Activated CD8-positive, alpha-beta memory T cell treated with anti-CD3 and anti-CD28 coated beads for 1 hour (primary cell): ENCODE data around the gene FOXN4.

Experiments
- DNase-seq, 2 donors: peaks; one replicate each; pipeline ENCODE4 v3.0.0-alpha.2; 2020; ENCODE audit warnings: low read depth in 1 of 2; ENCODE audit errors: extremely low read depth in 1 of 2

The FOXN4 gene

GRCh38 chr12:109305547-109305946 is 3.5 kb downstream of the FOXN4 start:
- DNase-seq: no peak

- DNase-seq: no peak
These were observed 4.6 kb downstream of the FOXN4 start for GRCh38 chr12:109304485-109304884.

- DNase-seq: no peak
These were observed 6.3 kb downstream of the FOXN4 start for GRCh38 chr12:109302770-109303169.

GRCh38 chr12:109302358-109302757 is 6.7 kb downstream of the FOXN4 start:
- no peak for DNase-seq

GRCh38 chr12:109301643-109302168 is 7.4 kb downstream of the FOXN4 start:
- no peak for DNase-seq

- no peak for DNase-seq
These were observed 9.2 kb downstream of the FOXN4 start for GRCh38 chr12:109299849-109300248.

- DNase-seq: no peak
These were observed 12.7 kb downstream of the FOXN4 start for GRCh38 chr12:109296431-109296830.

- DNase-seq: no peak
These were observed 13.2 kb downstream of the FOXN4 start for GRCh38 chr12:109295764-109296425.

- no peak for DNase-seq
These were observed 14.7 kb downstream of the FOXN4 start for GRCh38 chr12:109294286-109294796.

- no peak for DNase-seq
These were observed 16.0 kb downstream of the FOXN4 start for GRCh38 chr12:109293106-109293505.

GRCh38 chr12:109292342-109292711 is 16.8 kb downstream of the FOXN4 start:
- DNase-seq: no peak

GRCh38 chr12:109291521-109292341 is 17.4 kb downstream of the FOXN4 start:
- DNase-seq: no peak

- no peak for DNase-seq
These were observed 18.0 kb downstream of the FOXN4 start for GRCh38 chr12:109291117-109291516.

GRCh38 chr12:109290061-109290460 is 19.0 kb downstream of the FOXN4 start:
- no peak for DNase-seq

- no peak for DNase-seq
These were observed 19.5 kb downstream of the FOXN4 start for GRCh38 chr12:109289551-109289950.

GRCh38 chr12:109289004-109289403 is 20.1 kb downstream of the FOXN4 start:
- no peak for DNase-seq

GRCh38 chr12:109288571-109288970 is 20.5 kb downstream of the FOXN4 start:
- DNase-seq: no peak

GRCh38 chr12:109287811-109288469 is 21.1 kb downstream of the FOXN4 start:
- DNase-seq: no peak

GRCh38 chr12:109287181-109287580 is 21.9 kb downstream of the FOXN4 start:
- DNase-seq: no peak

- no peak for DNase-seq
These were observed 22.4 kb downstream of the FOXN4 start for GRCh38 chr12:109286652-109287051.

GRCh38 chr12:109286252-109286651 is 22.8 kb downstream of the FOXN4 start:
- DNase-seq: no peak
